GM12878 (cell line): Measurements from ENCODE around the gene OTULINL. TPM values are rescaled to one million over a fixed set of nuclear protein-coding genes. Genes with fewer than 3 reads are reported as not detected.

Experiments used
- ATAC-seq: fragments of 200-7000 bp; cut with Tn5 transposase; 3 replicates; pipeline ENCODE4 v1.9.1; 2020; ENCODE audit warnings: mild to moderate bottlenecking, moderate library complexity
- BruUV-seq: library from RNA; stranded (reverse); fragments of 400-500 nt; replicated peaks from 2 replicates; lab custom pipeline; 2021; lab: Mats Ljungman, UMichigan
- CTCF ChIA-PET: fragments of 300-600 bp; sonication (Branson Sonifier 250); formaldehyde crosslinking; extraction: SDS; loops from one replicate; lab custom pipeline; 2021; ENCODE audit warnings: inconsistent platforms; lab: Yijun Ruan, JAX
- POLR2A ChIA-PET: fragments of 350-600 bp; formaldehyde crosslinking; extraction: SDS; loops from one replicate; lab custom pipeline; 2021; ENCODE audit warnings: inconsistent platforms; lab: Charles Lee
- RAD21 ChIA-PET: fragments of 300-600 bp; sonication (Branson Sonifier 250); formaldehyde crosslinking; loops from one replicate; lab custom pipeline; 2023; ENCODE audit warnings: antibody characterized with exemption; ENCODE audit not compliant: unreplicated experiment; lab: Charles Lee
- SMC1A ChIA-PET: fragments of 300-600 bp; sonication (Branson Sonifier 250); formaldehyde crosslinking; loops from one replicate; lab custom pipeline; 2023; ENCODE audit not compliant: unreplicated experiment, uncharacterized antibody; lab: Charles Lee
- DNase-seq: peaks from one replicate; pipeline ENCODE4 v3.0.0-alpha.2; 2011; ENCODE audit warnings: low read depth, low spot score
- FAIRE-seq: peaks from 3 replicates; lab custom pipeline; 2011; peaks lifted over from hg19 to GRCh38; lab: Jason Lieb, UNC
- H2AFZ ChIP-seq: 2 replicates; pipeline ENCODE4 v1.6.0; 2011; ENCODE audit warnings: low read depth, low read length, control low read depth; ENCODE audit not compliant: control insufficient read depth
- H3K27ac ChIP-seq: 2 replicates; pipeline ENCODE4 v1.5.1; 2011; ENCODE audit warnings: control low read depth; ENCODE audit not compliant: control insufficient read depth, insufficient read depth
- H3K27me3 ChIP-seq, 2 experiments: replicated peaks in 1 of 2; 2 replicates each; pipeline versions ENCODE4 v1.6.0 to v1.6.1; 2011; ENCODE audit warnings: low read length in 1 of 2; ENCODE audit not compliant: control insufficient read depth in 2 of 2, insufficient read depth in 2 of 2
- H3K36me3 ChIP-seq, 2 experiments: 2 replicates each; pipeline ENCODE4 v1.5.1; 2011; ENCODE audit warnings: low read length in 1 of 2; ENCODE audit not compliant: control insufficient read depth in 2 of 2, insufficient read depth in 2 of 2
- H3K4me1 ChIP-seq: 2 replicates; pipeline ENCODE4 v1.6.1; 2011; ENCODE audit warnings: mild to moderate bottlenecking, low read length, moderate library complexity, mixed read lengths; ENCODE audit not compliant: control insufficient read depth, insufficient read depth
- H3K4me2 ChIP-seq: 2 replicates; pipeline ENCODE4 v1.6.0; 2011; ENCODE audit warnings: control low read depth; ENCODE audit not compliant: control insufficient read depth, insufficient read depth
- H3K4me3 ChIP-seq: fragments of 200-600 bp; sonication (generic); 2 replicates; pipeline ENCODE4 v1.5.1; 2016
- H3K79me2 ChIP-seq: 2 replicates; pipeline ENCODE4 v1.6.0; 2011; ENCODE audit warnings: low read length; ENCODE audit not compliant: control insufficient read depth, insufficient read depth
- H3K9ac ChIP-seq: 2 replicates; pipeline ENCODE4 v1.8.0; 2011; ENCODE audit warnings: low read length, control low read depth, mixed read lengths; ENCODE audit not compliant: control insufficient read depth, insufficient read depth
- H3K9me3 ChIP-seq: replicated peaks from 3 replicates; pipeline ENCODE4 v1.5.1; 2011; ENCODE audit warnings: mild to moderate bottlenecking, low read length; ENCODE audit not compliant: control insufficient read depth, insufficient read depth
- H4K20me1 ChIP-seq: 2 replicates; pipeline ENCODE4 v1.6.0; 2011; ENCODE audit not compliant: control insufficient read depth, insufficient read depth
- BMI1 ChIP-seq: fragments of 450-650 bp; IDR thresholded peaks from 2 replicates; pipeline ENCODE4 v1.6.1; 2016; ENCODE audit warnings: mild to moderate bottlenecking, moderate library complexity, borderline replicate concordance
- CBFB ChIP-seq: IDR thresholded peaks from 2 replicates; pipeline ENCODE4 v1.6.1; 2016; ENCODE audit warnings: antibody characterized with exemption, low read depth
- HDAC2 ChIP-seq: fragments of 200-600 bp; sonication (generic); IDR thresholded peaks from 2 replicates; pipeline ENCODE4 v1.6.1; 2017
- MAX ChIP-seq: IDR thresholded peaks from 2 replicates; pipeline ENCODE4 v1.6.1; 2012; ENCODE audit warnings: low read depth, low read length, improper control_type of control experiment
- NFYB ChIP-seq: IDR thresholded peaks from 2 replicates; pipeline ENCODE4 v1.6.1; 2011; ENCODE audit warnings: low read depth, mild to moderate bottlenecking, low read length, improper control_type of control experiment, moderate library complexity; ENCODE audit not compliant: insufficient read depth
- RAD21 ChIP-seq: IDR thresholded peaks from 2 replicates; pipeline ENCODE4 v1.6.1; 2011; ENCODE audit warnings: mild to moderate bottlenecking, low read depth, low read length, moderate library complexity; ENCODE audit not compliant: insufficient read depth
- ZZZ3 ChIP-seq: IDR thresholded peaks from 2 replicates; pipeline ENCODE4 v1.6.1; 2011; ENCODE audit warnings: low read depth; ENCODE audit not compliant: control insufficient read depth, insufficient read length
- WGBS: methylation state at CpG from one replicate; pipeline ENCODE4 v1.1.6; 2016; ENCODE audit warnings: low lambda C conversion rate; ENCODE audit not compliant: insufficient replicate concordance, insufficient coverage; ENCODE audit errors: missing lambda C conversion rate; 5-methylcytosine and 5-hydroxymethylcytosine counted together
- in situ Hi-C: fragments of 300-500 bp; cut with MboI; formaldehyde crosslinking; loops from 9 replicates; pipeline ENCODE4 v1.14.3; 2018; ENCODE audit warnings: mixed read lengths
- intact Hi-C: fragments of 100-400 bp; cut with micrococcal nuclease; formaldehyde crosslinking; loops from one replicate; pipeline ENCODE4 v1.14.2; 2022; ENCODE audit not compliant: unreplicated experiment
- polyA plus RNA-seq, 11 experiments: library from polyadenylated mRNA; depleted of rRNA in 4 of 11; unstranded in 6 of 11; stranded (reverse) in 5 of 11; fragments of >200 nt; fragmentation: Nextera tagmentation in 4 of 11; fragmentation: Illumina TruSeq in 1 of 11; extraction: Ambion mirVana in 4 of 11; extraction: Trizol in 1 of 11; gene quantifications; 1 replicate in 1 of 11; 2 replicates in 10 of 11; pipeline versions ENCODE4 v1.2.1 to v1.2.3, GENCODE V29; 2011 to 2016; ENCODE audit warnings: inconsistent platforms in 2 of 11, missing spikeins in 2 of 11, low read depth in 1 of 11
- total RNA-seq, 4 experiments: library from RNA; depleted of rRNA in 3 of 4; stranded (reverse); fragments of >200 nt in 3 of 4; fragmentation: Illumina TruSeq in 1 of 4; extraction: Trizol in 1 of 4; gene quantifications; 2 replicates each; pipeline versions ENCODE4 v1.2.1 to v1.2.3, GENCODE V29; 2013 to 2021

The OTULINL gene
- total and polyA plus RNA-seq, 10 of the 15 experiments (the other 5 are each of a cell fraction or from before 2014, with no cell fraction given), result 0.60 to 4.7 (median 1.8) TPM

GRCh38 chr5:14571901-14572300 lies 9.7 kb upstream of the OTULINL start:
- ChIA-PET CTCF (interaction anchor here (0.7 kb wide), 1 partner anchor 309 kb away, joined by 3 read pairs; no protein-coding TSS in a partner anchor), POLR2A (no interaction called here), SMC1A (interaction anchor here (1.0 kb wide), 1 partner anchor 77 kb away, joined by 3 read pairs; no protein-coding TSS in a partner anchor), RAD21 (no interaction called here)
- FAIRE-seq (no peak), ATAC-seq (no peak), DNase-seq (no peak)
- intact Hi-C loops, result no loop called here
- Histone ChIP-seq H3K9me3 (no peaks in the 10 kb centered on the region; the same call in 2 of the 3 replicates), H3K4me3 (no peak overlapping the region), H3K9ac (no peak overlapping the region), H2AFZ (no peak overlapping the region), H3K27me3 (no peaks in the 10 kb centered on the region), H3K4me1 (no peaks in the 10 kb centered on the region), H4K20me1 (no peaks in the 10 kb centered on the region), H3K4me2 (no peak overlapping the region), H3K79me2 (no peaks in the 10 kb centered on the region), H3K27ac (no peak overlapping the region), H3K36me3 (no peaks in the 10 kb centered on the region)
- TF ChIP-seq ZZZ3, result no peak
- WGBS, result 93% methylated on average over 1 of the region's 1 CpG
- in situ Hi-C loops, result no loop called here
- no TSS peak for BruUV-seq

DNA sequence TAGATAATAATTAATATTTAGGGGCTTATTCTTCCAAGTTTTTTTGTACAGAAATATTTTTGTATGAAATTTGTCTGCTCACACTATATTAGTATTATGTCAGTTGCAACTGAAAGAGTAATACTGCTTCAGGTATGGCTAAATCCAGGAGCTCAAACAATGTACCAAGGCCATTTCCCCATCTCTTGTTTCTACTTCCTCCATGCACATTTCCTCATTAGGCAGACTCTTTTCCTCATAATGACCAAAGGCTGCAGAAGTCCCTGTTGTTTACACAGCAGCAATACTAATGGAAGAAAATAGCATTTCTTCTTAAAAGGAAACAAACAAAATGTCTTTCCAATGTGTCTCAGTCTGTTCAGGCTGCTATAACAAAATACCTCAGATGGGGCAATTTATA lies 9.2 kb upstream of the OTULINL start:
- intact Hi-C loops, result no loop called here
- ChIA-PET RAD21 (no interaction called here), POLR2A (no interaction called here), CTCF (interaction anchor here (0.7 kb wide), 1 partner anchor 309 kb away, joined by 3 read pairs; no protein-coding TSS in a partner anchor), SMC1A (no interaction called here)
- FAIRE-seq, result no peak
- Histone ChIP-seq H3K9ac (no peak overlapping the region), H3K9me3 (no peaks in the 10 kb centered on the region; the same call in 2 of the 3 replicates), H3K4me1 (no peaks in the 10 kb centered on the region), H4K20me1 (no peaks in the 10 kb centered on the region), H2AFZ (no peak overlapping the region), H3K79me2 (no peaks in the 10 kb centered on the region), H3K4me2 (no peak overlapping the region), H3K36me3 (no peaks in the 10 kb centered on the region), H3K27me3 (no peaks in the 10 kb centered on the region), H3K27ac (no peak overlapping the region), H3K4me3 (no peak overlapping the region)
- in situ Hi-C loops, result no loop called here
- no peak for DNase-seq
- no peak for TF ChIP-seq BMI1
- no peak for TF ChIP-seq CBFB
- TF ChIP-seq HDAC2, result no peak
- TF ChIP-seq RAD21, result no peak
- no peak for TF ChIP-seq MAX
- no peak for TF ChIP-seq NFYB
- no TSS peak for BruUV-seq
- ATAC-seq, result no peak
